Activated CD4-positive, CD25-positive, alpha-beta regulatory T cell (primary cell): ENCODE results near the gene PLSCR1.

Experiments used
- DNase-seq, 4 experiments: peaks; one replicate each; lab custom pipeline; 2025; lab: John Stamatoyannopoulos, UW

PLSCR1 gene

DNA sequence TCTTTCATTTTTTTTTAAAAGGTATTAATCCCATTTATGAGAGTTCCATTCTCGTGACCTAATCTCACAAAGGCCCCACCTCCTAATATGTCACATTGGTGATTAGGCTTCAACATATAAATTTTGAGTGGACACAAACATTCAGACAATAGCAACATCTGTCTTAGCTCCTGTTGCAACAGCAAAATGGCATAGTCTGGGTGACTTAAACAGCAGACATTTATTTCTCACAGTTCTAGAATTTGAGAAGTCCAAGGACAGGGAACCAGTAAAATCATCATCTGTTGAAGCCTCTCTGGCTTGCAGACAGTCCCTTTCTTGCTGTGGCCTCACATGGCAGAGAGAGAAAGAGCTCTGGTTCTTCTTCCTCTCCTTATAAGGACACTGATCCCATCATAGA, 71.8 kb downstream of the PLSCR1 start:
- no peak for DNase-seq

GRCh38 chr3:146471012-146471411, 73.4 kb downstream of the PLSCR1 start:
- DNase-seq = no peak

DNA sequence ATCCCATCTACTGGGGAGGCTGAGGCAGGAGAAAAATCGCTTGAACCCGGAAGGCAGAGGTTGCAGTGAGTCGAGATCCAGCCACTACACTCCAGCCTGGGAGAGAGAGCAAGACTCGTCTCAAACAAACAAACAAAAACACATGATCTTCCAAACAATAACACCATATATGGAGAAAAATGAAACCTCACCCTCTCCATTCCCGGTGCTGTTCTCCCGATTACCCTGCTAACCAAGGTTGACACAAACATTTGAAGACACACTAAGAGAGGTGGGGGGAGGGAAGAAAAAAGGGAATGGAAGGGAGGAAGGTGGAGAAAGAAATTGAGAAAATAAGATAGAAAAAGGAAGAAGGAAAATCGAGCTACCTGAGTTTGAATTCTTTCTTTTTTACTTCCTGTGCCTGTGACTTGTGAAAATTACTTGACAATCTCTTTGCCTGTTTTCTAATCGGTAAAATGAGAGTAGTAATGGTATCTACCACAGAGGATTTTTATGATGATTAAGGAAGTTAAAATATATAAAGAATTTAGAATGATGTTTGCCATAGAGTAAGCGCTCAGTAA, 73.9 kb downstream of the PLSCR1 start:
- no peak for DNase-seq

DNA sequence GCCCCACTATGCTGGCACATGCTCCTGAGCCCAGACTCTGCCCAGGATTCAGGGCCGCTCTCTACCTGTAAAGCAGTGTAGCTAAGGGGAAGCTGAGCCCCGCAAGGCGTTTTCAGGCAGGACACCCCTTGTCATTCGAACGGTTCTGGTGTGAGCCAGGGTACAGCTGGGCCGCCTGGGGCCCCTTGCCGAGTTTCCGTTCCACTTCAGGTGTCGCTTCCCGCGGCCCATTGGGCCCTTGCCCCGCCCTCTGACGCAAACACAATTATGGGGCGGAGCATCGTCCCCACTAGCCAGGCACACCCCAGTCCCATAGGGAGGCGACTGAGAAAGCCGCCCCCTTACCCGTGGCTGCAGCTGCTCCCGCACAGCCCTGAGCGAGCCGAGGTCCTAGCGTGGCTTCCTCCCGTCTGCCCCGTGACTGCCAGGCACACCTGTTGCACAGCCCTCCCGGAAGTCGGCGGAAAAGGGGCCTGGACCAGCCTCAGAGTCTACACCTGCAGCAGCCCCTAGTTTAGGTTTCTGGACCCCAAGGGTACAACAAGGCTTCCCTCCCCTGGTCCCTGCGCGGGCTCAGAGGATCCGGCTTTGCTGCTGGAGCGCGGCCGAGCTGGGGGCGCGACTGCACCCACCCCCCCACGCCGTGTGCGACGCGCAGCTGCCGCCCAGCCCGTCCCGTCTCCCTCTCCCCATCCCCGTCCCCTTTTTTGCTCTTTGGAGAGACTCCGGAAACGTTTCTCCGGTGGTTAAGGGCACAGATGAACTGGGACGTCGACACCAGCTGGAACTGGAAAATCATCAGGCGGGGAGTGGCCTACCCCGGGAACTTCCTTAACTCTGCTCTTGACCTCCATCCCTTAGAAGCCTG, 75.0 kb downstream of the PLSCR1 start, which contains the start of gene PLSCR2:
Gene PLSCR2, minus strand, starts transcription at position 412 of the 868 bp plus-strand sequence. CDS start 9,657 bp downstream, outside the sequence.
- DNase-seq = peak; percentile 7 to 38 (median 33)

GRCh38 chr3:146468671-146469149, 75.7 kb downstream of the PLSCR1 start:
- DNase-seq = no peak

DNA sequence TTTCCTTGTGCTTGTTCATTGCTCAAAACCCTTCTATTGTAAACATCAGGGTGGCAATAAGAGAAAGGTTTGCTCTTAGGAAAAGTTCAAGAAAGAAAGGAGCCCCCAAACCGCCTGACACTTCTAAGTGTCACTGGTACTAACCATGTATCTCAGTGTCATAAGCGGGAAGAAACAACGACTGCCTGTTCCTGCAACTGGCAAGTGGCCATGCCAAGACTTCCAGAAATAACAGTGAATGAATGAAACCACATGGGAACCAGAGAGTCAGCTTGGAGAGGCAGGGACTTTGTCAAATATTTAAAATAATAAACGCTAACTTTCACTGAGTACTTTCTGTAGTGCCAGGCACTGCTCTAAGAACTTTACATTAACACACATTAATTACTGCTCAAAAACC, 76.2 kb downstream of the PLSCR1 start:
- no peak for DNase-seq

DNA sequence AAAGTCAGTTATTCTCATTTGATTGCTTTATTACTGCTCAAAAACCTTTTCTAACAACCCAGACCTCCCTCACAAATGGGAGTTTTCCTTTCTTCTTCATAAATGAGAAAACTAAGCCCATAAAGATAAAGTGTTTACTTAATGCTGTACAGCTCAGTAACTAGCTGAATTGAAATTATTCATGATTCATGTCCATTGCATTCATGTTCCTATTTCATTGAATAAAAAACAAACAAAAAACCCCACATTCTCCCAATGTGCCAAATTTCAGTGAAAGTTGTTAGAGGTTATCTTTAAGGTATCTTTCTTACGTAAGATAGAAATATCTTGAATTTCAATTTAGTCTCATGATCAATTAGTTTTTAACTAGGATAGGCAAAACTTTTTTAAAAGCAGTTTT, 77.8 kb downstream of the PLSCR1 start:
- DNase-seq = no peak

GRCh38 chr3:146465693-146466465, 78.5 kb downstream of the PLSCR1 start:
- DNase-seq = no peak
